PC-9 (cell line): ENCODE data around the gene APEH. TPM values are rescaled to one million over a fixed set of nuclear protein-coding genes. Genes with fewer than 3 reads are reported as not detected.

Source experiments
- BruUV-seq: library from RNA; stranded (reverse); fragments of 400-500 nt; replicated peaks from 2 replicates; lab custom pipeline; 2021; lab: Mats Ljungman, UMichigan
- CTCF ChIA-PET: fragments of 300-600 bp; sonication (Branson Sonifier 250); formaldehyde crosslinking; loops from one replicate; lab custom pipeline; 2022; ENCODE audit warnings: antibody characterized with exemption; lab: Charles Lee
- POLR2A ChIA-PET: fragments of 300-600 bp; sonication (Branson Sonifier 250); formaldehyde crosslinking; loops from one replicate; lab custom pipeline; 2022; ENCODE audit warnings: antibody characterized with exemption; ENCODE audit not compliant: unreplicated experiment; lab: Charles Lee
- DNase-seq, 2 experiments: peaks; one replicate each; pipeline versions ENCODE4 v3.0.0 to v3.0.0-alpha.2; 2015 to 2022; ENCODE audit warnings: mixed read lengths in 1 of 2
- H2AFZ ChIP-seq: fragments of 200-600 bp; sonication (generic); 2 replicates; pipeline ENCODE4 v1.8.1; 2017; ENCODE audit warnings: antibody characterized with exemption
- H3F3A ChIP-seq: fragments of 200-600 bp; sonication (generic); 2 replicates; pipeline ENCODE4 v1.8.1; 2017; ENCODE audit warnings: antibody characterized with exemption, mild to moderate bottlenecking, low read depth; ENCODE audit not compliant: insufficient read depth
- H3K27ac ChIP-seq: fragments of 200-600 bp; sonication (generic); 2 replicates; pipeline ENCODE4 v1.6.1; 2016; ENCODE audit warnings: mixed run types
- H3K27me3 ChIP-seq: fragments of 200-600 bp; sonication (generic); 2 replicates; pipeline ENCODE4 v1.6.1; 2016; ENCODE audit warnings: low read depth, mixed run types; ENCODE audit not compliant: insufficient read depth
- H3K36me3 ChIP-seq: fragments of 200-600 bp; sonication (generic); 2 replicates; pipeline ENCODE4 v1.6.1; 2016; ENCODE audit warnings: low read depth, mixed run types
- H3K4me1 ChIP-seq: fragments of 200-600 bp; sonication (generic); replicated peaks from 2 replicates; pipeline ENCODE4 v1.6.1; 2016; ENCODE audit warnings: mixed run types; ENCODE audit not compliant: insufficient read depth
- H3K4me2 ChIP-seq: fragments of 200-600 bp; sonication (generic); 2 replicates; pipeline ENCODE4 v1.6.1; 2017; ENCODE audit warnings: mixed run types
- H3K4me3 ChIP-seq: fragments of 200-600 bp; sonication (generic); 2 replicates; pipeline ENCODE4 v1.6.1; 2016; ENCODE audit warnings: mixed run types
- H3K79me2 ChIP-seq: fragments of 200-600 bp; sonication (generic); 2 replicates; pipeline ENCODE4 v1.6.1; 2017; ENCODE audit warnings: low read depth, mixed run types
- H3K9me2 ChIP-seq: fragments of 200-600 bp; sonication (generic); 2 replicates; pipeline ENCODE4 v1.8.1; 2017; ENCODE audit warnings: mild to moderate bottlenecking; ENCODE audit not compliant: insufficient read depth
- H3K9me3 ChIP-seq: fragments of 200-600 bp; sonication (generic); 2 replicates; pipeline ENCODE4 v1.8.1; 2016; ENCODE audit warnings: low read depth; ENCODE audit not compliant: insufficient read depth
- H4K20me1 ChIP-seq: fragments of 200-600 bp; sonication (generic); 2 replicates; pipeline ENCODE4 v1.8.1; 2017; ENCODE audit not compliant: insufficient read depth
- CTCF ChIP-seq: fragments of 200-600 bp; sonication (generic); conservative IDR thresholded peaks from 2 replicates; pipeline ENCODE4 v1.6.1; 2017; ENCODE audit warnings: mixed run types, antibody characterized with exemption, mild to moderate bottlenecking, moderate library complexity
- EZH2 ChIP-seq: fragments of 200-600 bp; sonication (generic); IDR thresholded peaks from 2 replicates; pipeline ENCODE4 v1.8.0; 2017; ENCODE audit warnings: antibody characterized with exemption, low read depth
- intact Hi-C: fragments of 100-400 bp; cut with micrococcal nuclease; formaldehyde crosslinking; loops from one replicate; pipeline ENCODE4 v1.10.0; 2022; ENCODE audit not compliant: unreplicated experiment
- total RNA-seq: library from RNA; stranded (reverse); gene quantifications from 2 replicates; pipeline ENCODE4 v1.2.3, GENCODE V29; 2021

Gene APEH
- total RNA-seq, 1 experiment from 2014 or later: 131 TPM

GRCh38 chr3:49727154-49727923, 53.2 kb downstream of the APEH start:
- Histone ChIP-seq H2AFZ (no peak overlapping the region), H3K9me3 (no peaks in the 10 kb centered on the region), H3K27me3 (no peaks in the 10 kb centered on the region), H4K20me1 (no peaks in the 10 kb centered on the region; the same call in 1 of the 2 replicates), H3K9me2 (no peaks in the 10 kb centered on the region), H3K4me1 (peaks cover 13% of the 10 kb centered on the region; the same call in 1 of the 2 replicates), H3K4me3 (no peak overlapping the region), H3F3A (peaks cover 18% of the 10 kb centered on the region; the same call in 1 of the 2 replicates), H3K4me2 (no peak overlapping the region), H3K79me2 (peaks cover 9% of the 10 kb centered on the region), H3K27ac (no peak overlapping the region), H3K36me3 (no peaks in the 10 kb centered on the region)
- POLR2A ChIA-PET: no interaction called here
- no peak for DNase-seq
- intact Hi-C loops: no loop called here
- no TSS peak for BruUV-seq
- CTCF ChIA-PET: no interaction called here
- no peak for TF ChIP-seq EZH2
- TF ChIP-seq CTCF: no peak

GRCh38 chr3:49727924-49728361, 53.8 kb downstream of the APEH start:
- H3K79me2 ChIP-seq: peaks cover 3% of the 10 kb centered on the region
- H3K9me2 ChIP-seq: no peaks in the 10 kb centered on the region
- no peak overlapping the region for H2AFZ ChIP-seq
- H3K4me2 ChIP-seq: no peak overlapping the region
- POLR2A ChIA-PET: no interaction called here
- no TSS peak for BruUV-seq
- TF ChIP-seq EZH2 (no peak), CTCF (no peak)
- H3K36me3 ChIP-seq: no peaks in the 10 kb centered on the region
- no peaks in the 10 kb centered on the region; the same call in 1 of the 2 replicates for H4K20me1 ChIP-seq
- H3K4me3 ChIP-seq: no peak overlapping the region
- peaks cover 18% of the 10 kb centered on the region; the same call in 1 of the 2 replicates for H3F3A ChIP-seq
- H3K27me3 ChIP-seq: no peaks in the 10 kb centered on the region
- no peak overlapping the region for H3K27ac ChIP-seq
- H3K9me3 ChIP-seq: no peaks in the 10 kb centered on the region
- CTCF ChIA-PET: no interaction called here
- no peak for DNase-seq
- intact Hi-C loops: no loop called here
- peaks cover 8% of the 10 kb centered on the region; the same call in 1 of the 2 replicates for H3K4me1 ChIP-seq

- H3K4me2 ChIP-seq: no peak overlapping the region
- no peaks in the 10 kb centered on the region for H3K4me1 ChIP-seq
- no peak overlapping the region for H2AFZ ChIP-seq
- H3K4me3 ChIP-seq: no peak overlapping the region
- no TSS peak for BruUV-seq
- ChIA-PET POLR2A (no interaction called here), CTCF (no interaction called here)
- no peaks in the 10 kb centered on the region for H3K9me2 ChIP-seq
- no peak overlapping the region for H3K27ac ChIP-seq
- H4K20me1 ChIP-seq: no peaks in the 10 kb centered on the region; the same call in 1 of the 2 replicates
- intact Hi-C loops: no loop called here
- H3K9me3 ChIP-seq: no peaks in the 10 kb centered on the region
- H3F3A ChIP-seq: 0 out of 2 replicates have a peak, but pooled peaks cover 12% of the 10 kb centered on the region
- no peak for DNase-seq
- TF ChIP-seq EZH2 (no peak), CTCF (no peak)
- no peaks in the 10 kb centered on the region for H3K36me3 ChIP-seq
- no peaks in the 10 kb centered on the region for H3K79me2 ChIP-seq
- no peaks in the 10 kb centered on the region for H3K27me3 ChIP-seq
Observed at GRCh38 chr3:49729966-49730609, 55.9 kb downstream of the APEH start.
